ENCODE data around the gene ISG20.

The ISG20 gene

GRCh38 chr15:88658070-88658965 lies 19.5 kb downstream of the ISG20 start:
- H3K27ac ChIP-seq (ENCODE audit: low read length) = no peak overlapping the region
- H3K9ac ChIP-seq (ENCODE audit: low read length) = no peak overlapping the region
- H3K36me3 ChIP-seq (ENCODE audit: control insufficient read depth, low read depth, low read length) = no peaks in the 10 kb centered on the region
- peaks cover 5% of the 10 kb centered on the region for H3K4me1 ChIP-seq (ENCODE audit: control insufficient read depth, low read depth, low read length)
- H3K27me3 ChIP-seq (ENCODE audit: control insufficient read depth, insufficient read depth, low read length) = no peaks in the 10 kb centered on the region
- no peaks in the 10 kb centered on the region for H3K9me3 ChIP-seq (ENCODE audit: control insufficient read depth, low read depth, low read length)
- H3K4me3 ChIP-seq (ENCODE audit: low read length) = no peak overlapping the region

GRCh38 chr15:88658972-88659931 lies 20.4 kb downstream of the ISG20 start:
- Histone ChIP-seq H3K4me1 (ENCODE audit: control insufficient read depth, low read depth, low read length) (peaks cover 5% of the 10 kb centered on the region), H3K9ac (ENCODE audit: low read length) (no peak overlapping the region), H3K36me3 (ENCODE audit: control insufficient read depth, low read depth, low read length) (no peaks in the 10 kb centered on the region), H3K9me3 (ENCODE audit: control insufficient read depth, low read depth, low read length) (no peaks in the 10 kb centered on the region), H3K4me3 (ENCODE audit: low read length) (no peak overlapping the region), H3K27me3 (ENCODE audit: control insufficient read depth, insufficient read depth, low read length) (no peaks in the 10 kb centered on the region), H3K27ac (ENCODE audit: low read length) (no peak overlapping the region)

GRCh38 chr15:88661041-88661700 lies 22.4 kb downstream of the ISG20 start:
- peaks cover 5% of the 10 kb centered on the region for H3K4me1 ChIP-seq (ENCODE audit: control insufficient read depth, low read depth, low read length)
- no peaks in the 10 kb centered on the region for H3K9me3 ChIP-seq (ENCODE audit: control insufficient read depth, low read depth, low read length)
- no peak overlapping the region for H3K9ac ChIP-seq (ENCODE audit: low read length)
- H3K27me3 ChIP-seq (ENCODE audit: control insufficient read depth, insufficient read depth, low read length) = no peaks in the 10 kb centered on the region
- H3K36me3 ChIP-seq (ENCODE audit: control insufficient read depth, low read depth, low read length) = no peaks in the 10 kb centered on the region
- no peak overlapping the region for H3K4me3 ChIP-seq (ENCODE audit: low read length)
- no peak overlapping the region for H3K27ac ChIP-seq (ENCODE audit: low read length)

- H3K36me3 ChIP-seq (ENCODE audit: control insufficient read depth, low read depth, low read length) = no peaks in the 10 kb centered on the region
- peaks cover 5% of the 10 kb centered on the region for H3K4me1 ChIP-seq (ENCODE audit: control insufficient read depth, low read depth, low read length)
- H3K27ac ChIP-seq (ENCODE audit: low read length) = no peak overlapping the region
- no peak overlapping the region for H3K9ac ChIP-seq (ENCODE audit: low read length)
- H3K9me3 ChIP-seq (ENCODE audit: control insufficient read depth, low read depth, low read length) = no peaks in the 10 kb centered on the region
- H3K27me3 ChIP-seq (ENCODE audit: control insufficient read depth, insufficient read depth, low read length) = no peaks in the 10 kb centered on the region
- H3K4me3 ChIP-seq (ENCODE audit: low read length) = no peak overlapping the region
Measured at GRCh38 chr15:88661761-88662556, 23.1 kb downstream of the ISG20 start.

- H3K36me3 ChIP-seq (ENCODE audit: control insufficient read depth, low read depth, low read length) = no peaks in the 10 kb centered on the region
- H3K9ac ChIP-seq (ENCODE audit: low read length) = no peak overlapping the region
- no peak overlapping the region for H3K4me3 ChIP-seq (ENCODE audit: low read length)
- no peaks in the 10 kb centered on the region for H3K27me3 ChIP-seq (ENCODE audit: control insufficient read depth, insufficient read depth, low read length)
- H3K9me3 ChIP-seq (ENCODE audit: control insufficient read depth, low read depth, low read length) = no peaks in the 10 kb centered on the region
- no peak overlapping the region for H3K27ac ChIP-seq (ENCODE audit: low read length)
- no peaks in the 10 kb centered on the region for H3K4me1 ChIP-seq (ENCODE audit: control insufficient read depth, low read depth, low read length)
Measured at GRCh38 chr15:88663141-88663621, 24.4 kb downstream of the ISG20 start.

GRCh38 chr15:88664151-88664778 lies 25.4 kb downstream of the ISG20 start:
- Histone ChIP-seq H3K27me3 (ENCODE audit: control insufficient read depth, insufficient read depth, low read length) (no peaks in the 10 kb centered on the region), H3K4me1 (ENCODE audit: control insufficient read depth, low read depth, low read length) (no peaks in the 10 kb centered on the region), H3K36me3 (ENCODE audit: control insufficient read depth, low read depth, low read length) (no peaks in the 10 kb centered on the region), H3K9ac (ENCODE audit: low read length) (no peak overlapping the region), H3K4me3 (ENCODE audit: low read length) (no peak overlapping the region), H3K27ac (ENCODE audit: low read length) (no peak overlapping the region), H3K9me3 (ENCODE audit: control insufficient read depth, low read depth, low read length) (no peaks in the 10 kb centered on the region)

- H3K4me1 ChIP-seq (ENCODE audit: control insufficient read depth, low read depth, low read length) = no peaks in the 10 kb centered on the region
- no peaks in the 10 kb centered on the region for H3K36me3 ChIP-seq (ENCODE audit: control insufficient read depth, low read depth, low read length)
- H3K9me3 ChIP-seq (ENCODE audit: control insufficient read depth, low read depth, low read length) = no peaks in the 10 kb centered on the region
- H3K4me3 ChIP-seq (ENCODE audit: low read length) = no peak overlapping the region
- no peak overlapping the region for H3K9ac ChIP-seq (ENCODE audit: low read length)
- H3K27me3 ChIP-seq (ENCODE audit: control insufficient read depth, insufficient read depth, low read length) = no peaks in the 10 kb centered on the region
- no peak overlapping the region for H3K27ac ChIP-seq (ENCODE audit: low read length)
Measured at GRCh38 chr15:88674661-88675060, 35.8 kb downstream of the ISG20 start.

GRCh38 chr15:88678755-88679154 lies 39.9 kb downstream of the ISG20 start:
- H3K27me3 ChIP-seq (ENCODE audit: control insufficient read depth, insufficient read depth, low read length) = no peaks in the 10 kb centered on the region
- no peaks in the 10 kb centered on the region for H3K36me3 ChIP-seq (ENCODE audit: control insufficient read depth, low read depth, low read length)
- no peaks in the 10 kb centered on the region for H3K9me3 ChIP-seq (ENCODE audit: control insufficient read depth, low read depth, low read length)
- no peak overlapping the region for H3K27ac ChIP-seq (ENCODE audit: low read length)
- H3K4me3 ChIP-seq (ENCODE audit: low read length) = no peak overlapping the region
- no peak overlapping the region for H3K9ac ChIP-seq (ENCODE audit: low read length)
- no peaks in the 10 kb centered on the region for H3K4me1 ChIP-seq (ENCODE audit: control insufficient read depth, low read depth, low read length)

- no peaks in the 10 kb centered on the region for H3K9me3 ChIP-seq (ENCODE audit: control insufficient read depth, low read depth, low read length)
- no peak overlapping the region for H3K9ac ChIP-seq (ENCODE audit: low read length)
- no peak overlapping the region for H3K4me3 ChIP-seq (ENCODE audit: low read length)
- no peaks in the 10 kb centered on the region for H3K36me3 ChIP-seq (ENCODE audit: control insufficient read depth, low read depth, low read length)
- no peak overlapping the region for H3K27ac ChIP-seq (ENCODE audit: low read length)
- no peaks in the 10 kb centered on the region for H3K27me3 ChIP-seq (ENCODE audit: control insufficient read depth, insufficient read depth, low read length)
- no peaks in the 10 kb centered on the region for H3K4me1 ChIP-seq (ENCODE audit: control insufficient read depth, low read depth, low read length)
Measured at GRCh38 chr15:88680241-88681001, 41.6 kb downstream of the ISG20 start.
